IMR-90 (cell line): ENCODE results near the gene KIFBP. TPM values are rescaled to one million over a fixed set of nuclear protein-coding genes. Genes with fewer than 3 reads are reported as not detected.

Experiments used
- ATAC-seq: fragments of 200-7000 bp; cut with Tn5 transposase; 2 replicates; pipeline ENCODE4 v1.9.1; 2020; ENCODE audit warnings: low read depth, mild to moderate bottlenecking, moderate library complexity
- BruUV-seq: library from RNA; stranded (reverse); fragments of 400-500 nt; replicated peaks from 2 replicates; lab custom pipeline; 2021; lab: Mats Ljungman, UMichigan
- CTCF ChIA-PET: fragments of 300-600 bp; formaldehyde crosslinking; extraction: SDS; loops from one replicate; lab custom pipeline; 2021; ENCODE audit warnings: antibody characterized with exemption; lab: Yijun Ruan, JAX
- POLR2A ChIA-PET: fragments of 300-600 bp; sonication (Branson Sonifier 250); formaldehyde crosslinking; loops from one replicate; lab custom pipeline; 2022; ENCODE audit warnings: antibody characterized with exemption; ENCODE audit not compliant: unreplicated experiment; lab: Charles Lee
- DNase-seq: peaks from one replicate; pipeline ENCODE4 v3.0.0; 2013
- H2AFZ ChIP-seq: replicated peaks from 2 replicates; pipeline ENCODE3; 2013; ENCODE audit warnings: low read length, mild to moderate bottlenecking; ENCODE audit not compliant: poor library complexity
- H2AK5ac ChIP-seq: 2 replicates; pipeline ENCODE4 v1.6.1; 2013; ENCODE audit warnings: low read depth, low read length, inconsistent platforms
- H2AK9ac ChIP-seq: replicated peaks from 2 replicates; pipeline ENCODE3; 2013; ENCODE audit warnings: mild to moderate bottlenecking, low read depth, low read length, moderate library complexity; ENCODE audit not compliant: poor library complexity
- H2BK120ac ChIP-seq: 2 replicates; pipeline ENCODE4 v1.6.1; 2013; ENCODE audit warnings: low read depth, low read length, inconsistent platforms
- H2BK15ac ChIP-seq: 3 replicates; pipeline ENCODE4 v1.6.1; 2013; ENCODE audit warnings: low read depth, low read length, inconsistent platforms
- H2BK20ac ChIP-seq: 2 replicates; pipeline ENCODE4 v1.6.1; 2013; ENCODE audit warnings: low read depth, mild to moderate bottlenecking, inconsistent platforms, low read length, moderate library complexity
- H2BK5ac ChIP-seq: 2 replicates; pipeline ENCODE4 v1.6.1; 2013; ENCODE audit warnings: mild to moderate bottlenecking, low read depth, low read length, inconsistent platforms; ENCODE audit not compliant: poor library complexity, severe bottlenecking
- H3K14ac ChIP-seq: replicated peaks from 2 replicates; pipeline ENCODE4 v1.6.1; 2013; ENCODE audit warnings: low read depth, low read length, inconsistent platforms
- H3K18ac ChIP-seq: 2 replicates; pipeline ENCODE4 v1.6.1; 2013; ENCODE audit warnings: low read depth, low read length, control low read depth
- H3K23ac ChIP-seq: 2 replicates; pipeline ENCODE4 v1.6.1; 2013; ENCODE audit warnings: low read depth, low read length, inconsistent platforms
- H3K27ac ChIP-seq: 2 replicates; pipeline ENCODE4 v1.5.1; 2013; ENCODE audit warnings: mild to moderate bottlenecking, control low read depth, low read length; ENCODE audit not compliant: insufficient read depth
- H3K27me3 ChIP-seq: 2 replicates; pipeline ENCODE4 v1.6.1; 2013; ENCODE audit warnings: low read length; ENCODE audit not compliant: control insufficient read depth, insufficient read depth
- H3K36me3 ChIP-seq: 2 replicates; pipeline ENCODE4 v1.6.1; 2013; ENCODE audit warnings: low read length, mixed read lengths; ENCODE audit not compliant: control insufficient read depth, insufficient read depth
- H3K4ac ChIP-seq: 2 replicates; pipeline ENCODE4 v1.6.1; 2013; ENCODE audit warnings: low read depth, low read length, inconsistent platforms
- H3K4me1 ChIP-seq: 2 replicates; pipeline ENCODE4 v1.6.1; 2013; ENCODE audit warnings: low read length, mixed read lengths; ENCODE audit not compliant: control insufficient read depth, insufficient read depth
- H3K4me2 ChIP-seq: 2 replicates; pipeline ENCODE4 v1.6.1; 2013; ENCODE audit warnings: low read depth, mild to moderate bottlenecking, control low read depth, low read length, moderate library complexity
- H3K4me3 ChIP-seq: 2 replicates; pipeline ENCODE4 v1.5.1; 2013; ENCODE audit warnings: low read depth, mild to moderate bottlenecking, control low read depth, low read length, moderate library complexity; ENCODE audit not compliant: insufficient read depth
- H3K56ac ChIP-seq: 2 replicates; pipeline ENCODE4 v1.6.1; 2013; ENCODE audit warnings: low read length, inconsistent platforms; ENCODE audit not compliant: insufficient read depth; ENCODE audit errors: extremely low read depth
- H3K79me1 ChIP-seq, 2 experiments: 2 replicates each; pipeline ENCODE4 v1.6.1; 2013; ENCODE audit warnings: low read length in 2 of 2, inconsistent platforms in 1 of 2, low read depth in 1 of 2
- H3K9ac ChIP-seq: 2 replicates; pipeline ENCODE4 v1.6.1; 2013; ENCODE audit warnings: low read depth, low read length, control low read depth
- H3K9me1 ChIP-seq: 2 replicates; pipeline ENCODE4 v1.6.1; 2013; ENCODE audit warnings: low read length, inconsistent platforms; ENCODE audit not compliant: insufficient read depth
- H3K9me3 ChIP-seq: 2 replicates; pipeline ENCODE4 v1.6.1; 2013; ENCODE audit warnings: low read length; ENCODE audit not compliant: control insufficient read depth, insufficient read depth
- H4K20me1 ChIP-seq: 2 replicates; pipeline ENCODE4 v1.6.1; 2013; ENCODE audit warnings: low read length, inconsistent platforms; ENCODE audit not compliant: insufficient read depth
- H4K5ac ChIP-seq: 2 replicates; pipeline ENCODE4 v1.6.1; 2013; ENCODE audit warnings: mild to moderate bottlenecking, low read depth, low read length, control low read depth
- H4K8ac ChIP-seq, 2 experiments: 2 replicates each; pipeline ENCODE4 v1.6.1; 2013; ENCODE audit warnings: low read depth in 2 of 2, low read length in 2 of 2, control low read depth in 1 of 2, inconsistent platforms in 1 of 2
- H4K91ac ChIP-seq: 2 replicates; pipeline ENCODE4 v1.6.1; 2013; ENCODE audit warnings: low read depth, low read length, inconsistent platforms; ENCODE audit not compliant: insufficient read depth
- BHLHE40 ChIP-seq: fragments of 150-350 bp; IDR thresholded peaks from 2 replicates; pipeline ENCODE4 v1.6.1; 2016; ENCODE audit warnings: mild to moderate bottlenecking, low read depth, low read length
- CEBPB ChIP-seq: IDR thresholded peaks from 2 replicates; pipeline ENCODE4 v1.6.1; 2012; ENCODE audit warnings: low read depth, low read length, improper control_type of control experiment
- CHD1 ChIP-seq: IDR thresholded peaks from 2 replicates; pipeline ENCODE4 v1.6.1; 2012; ENCODE audit warnings: low read depth, low read length, improper control_type of control experiment
- FOS ChIP-seq: fragments of 150-350 bp; IDR thresholded peaks from 2 replicates; pipeline ENCODE4 v1.6.1; 2016; ENCODE audit warnings: low read depth, low read length
- MAFK ChIP-seq: IDR thresholded peaks from 2 replicates; pipeline ENCODE4 v1.6.1; 2012; ENCODE audit warnings: low read depth, low read length, improper control_type of control experiment
- MAZ ChIP-seq: IDR thresholded peaks from 2 replicates; pipeline ENCODE4 v1.6.1; 2012; ENCODE audit warnings: low read depth, mild to moderate bottlenecking, low read length, improper control_type of control experiment, moderate library complexity, borderline replicate concordance
- MXI1 ChIP-seq: IDR thresholded peaks from 2 replicates; pipeline ENCODE4 v1.6.1; 2012; ENCODE audit warnings: low read depth, mild to moderate bottlenecking, low read length, moderate library complexity, borderline replicate concordance
- NFE2L2 ChIP-seq: fragments of 150-350 bp; IDR thresholded peaks from 2 replicates; pipeline ENCODE4 v1.6.1; 2016; ENCODE audit warnings: low read depth, mild to moderate bottlenecking, low read length
- POLR2A ChIP-seq: IDR thresholded peaks from 2 replicates; pipeline ENCODE4 v1.6.1; 2012; ENCODE audit warnings: mild to moderate bottlenecking, low read depth, low read length
- RAD21 ChIP-seq: IDR thresholded peaks from 2 replicates; pipeline ENCODE4 v1.6.1; 2012; ENCODE audit warnings: low read length, improper control_type of control experiment
- RCOR1 ChIP-seq: IDR thresholded peaks from 2 replicates; pipeline ENCODE4 v1.6.1; 2012; ENCODE audit warnings: mild to moderate bottlenecking, low read length, improper control_type of control experiment; ENCODE audit not compliant: insufficient replicate concordance
- RFX5 ChIP-seq: IDR thresholded peaks from 2 replicates; pipeline ENCODE4 v1.8.0; 2012; ENCODE audit warnings: low read depth, mild to moderate bottlenecking, low read length, moderate library complexity
- SMC3 ChIP-seq: fragments of 150-350 bp; IDR thresholded peaks from 2 replicates; pipeline ENCODE4 v1.6.1; 2016; ENCODE audit warnings: low read depth, mild to moderate bottlenecking, antibody characterized with exemption, low read length, moderate library complexity
- WGBS, 2 experiments: methylation state at CpG; one replicate each; pipeline versions ENCODE4 v1.1.5 to v1.1.7; 2013; ENCODE audit warnings: missing lambda C conversion rate in 2 of 2; ENCODE audit not compliant: insufficient read length in 1 of 2; ENCODE audit errors: extremely low coverage in 2 of 2; 5-methylcytosine and 5-hydroxymethylcytosine counted together
- dilution Hi-C: fragments of 300-500 bp; cut with HindIII; formaldehyde crosslinking; loops from one replicate; pipeline ENCODE4 v1.14.3; 2018; ENCODE audit warnings: low sequenced_read_pairs; ENCODE audit not compliant: unreplicated experiment
- in situ Hi-C: fragments of 300-500 bp; cut with MboI; formaldehyde crosslinking; loops from 3 replicates; pipeline ENCODE4 v1.14.3; 2019; ENCODE audit warnings: low sequenced_read_pairs, inconsistent platforms, mixed read lengths
- intact Hi-C: fragments of 100-400 bp; cut with micrococcal nuclease; formaldehyde crosslinking; loops from 2 replicates; pipeline ENCODE4 v1.10.0; 2022
- polyA plus RNA-seq, 3 experiments: library from polyadenylated mRNA; depleted of rRNA; stranded (reverse); fragments of >200 nt; gene quantifications; 2 replicates each; pipeline ENCODE4 v1.2.3, GENCODE V29; 2012; ENCODE audit warnings: low replicate concordance in 1 of 3
- total RNA-seq: library from RNA; depleted of rRNA; stranded (reverse); fragments of >200 nt; gene quantifications from 2 replicates; pipeline ENCODE4 v1.2.3, GENCODE V29; 2012
- TF ChIP-seq, protein P1 (sequence below): fragments of 150-350 bp; IDR thresholded peaks from 2 replicates; pipeline ENCODE4 v1.6.1; 2017; ENCODE audit warnings: mild to moderate bottlenecking, antibody characterized with exemption, low read length, low read depth
- TF ChIP-seq, protein P2 (sequence below): conservative IDR thresholded peaks from 2 replicates; pipeline ENCODE4 v1.5.1; 2012; ENCODE audit warnings: mild to moderate bottlenecking, low read depth, low read length, improper control_type of control experiment
- TF ChIP-seq, protein P3 (sequence below): fragments of 150-350 bp; IDR thresholded peaks from 2 replicates; pipeline ENCODE4 v1.6.1; 2016; ENCODE audit warnings: low read depth, mild to moderate bottlenecking, low read length, moderate library complexity, borderline replicate concordance

KIFBP gene
- total and polyA plus RNA-seq, 2 of the 4 experiments (the other 2 are of a cell fraction) = 30.6 to 51.3 TPM

DNA sequence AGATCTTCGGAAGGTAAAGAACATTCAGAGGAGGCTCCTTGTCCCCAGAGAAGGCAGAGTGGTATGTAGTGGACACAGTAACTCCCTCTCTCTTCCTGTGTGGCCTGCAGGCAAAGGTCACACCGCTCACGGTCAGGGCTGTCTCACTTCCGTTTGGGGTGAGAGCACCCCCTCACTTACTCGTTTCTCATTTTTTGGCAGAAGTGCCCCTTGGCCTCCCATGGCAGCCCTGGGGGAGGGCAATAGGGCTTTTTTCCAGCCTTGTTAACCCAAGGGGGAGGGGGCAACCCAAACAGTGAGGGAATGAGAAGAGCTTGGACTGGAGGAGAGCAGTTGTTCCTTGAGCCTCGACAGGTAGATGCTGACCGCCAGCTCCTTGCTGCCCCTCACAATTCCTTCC is 67.5 kb downstream of the KIFBP start:
- Histone ChIP-seq H3K79me1 (peaks cover 0 to 3% of the 10 kb centered on the region in 2 experiments; a peak in 1 of 4 replicates), H3K4ac (peak overlapping the region; percentile 86), H3K9me1 (peaks cover 20% of the 10 kb centered on the region), H3K4me2 (no peak overlapping the region), H3K4me3 (no peak overlapping the region), H2BK120ac (peak overlapping the region; percentile 90), H2AK5ac (peak overlapping the region; percentile 86), H4K8ac (peak overlapping the region; percentile 19 to 86), H2BK15ac (peak overlapping the region; percentile 27; the same call in 2 of the 3 replicates), H2AK9ac (peak overlapping the region; percentile 18), H3K27me3 (no peaks in the 10 kb centered on the region), H3K56ac (no peak overlapping the region), H3K9ac (no peak overlapping the region), H3K4me1 (peaks cover 13% of the 10 kb centered on the region), H3K18ac (no peak overlapping the region), H4K20me1 (no peaks in the 10 kb centered on the region), H4K91ac (peak overlapping the region; percentile 74), H3K9me3 (no peaks in the 10 kb centered on the region), H2AFZ (peak overlapping the region; percentile 83), H4K5ac (peak overlapping the region; percentile 57), H2BK5ac (peak overlapping the region; percentile 81), H3K36me3 (no peaks in the 10 kb centered on the region), H3K14ac (peak overlapping the region; percentile 66), H3K27ac (no peak overlapping the region; the same call in 1 of the 2 replicates), H3K23ac (peak overlapping the region; percentile 4; the same call in 1 of the 2 replicates), H2BK20ac (peak overlapping the region; percentile 81; the same call in 1 of the 2 replicates)
- ChIA-PET CTCF (no interaction called here), POLR2A (no interaction called here)
- dilution Hi-C loops = no loop called here
- TF ChIP-seq BHLHE40 (no peak), FOS (no peak), MAZ (no peak), NFE2L2 (no peak), MXI1 (no peak), POLR2A (no peak), SMC3 (no peak), RAD21 (no peak), MAFK (no peak), RFX5 (no peak), CEBPB (no peak), CHD1 (no peak), RCOR1 (no peak)
- TF ChIP-seq, protein P1, sequence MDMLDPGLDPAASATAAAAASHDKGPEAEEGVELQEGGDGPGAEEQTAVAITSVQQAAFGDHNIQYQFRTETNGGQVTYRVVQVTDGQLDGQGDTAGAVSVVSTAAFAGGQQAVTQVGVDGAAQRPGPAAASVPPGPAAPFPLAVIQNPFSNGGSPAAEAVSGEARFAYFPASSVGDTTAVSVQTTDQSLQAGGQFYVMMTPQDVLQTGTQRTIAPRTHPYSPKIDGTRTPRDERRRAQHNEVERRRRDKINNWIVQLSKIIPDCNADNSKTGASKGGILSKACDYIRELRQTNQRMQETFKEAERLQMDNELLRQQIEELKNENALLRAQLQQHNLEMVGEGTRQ = no peak
- TF ChIP-seq, protein P2, sequence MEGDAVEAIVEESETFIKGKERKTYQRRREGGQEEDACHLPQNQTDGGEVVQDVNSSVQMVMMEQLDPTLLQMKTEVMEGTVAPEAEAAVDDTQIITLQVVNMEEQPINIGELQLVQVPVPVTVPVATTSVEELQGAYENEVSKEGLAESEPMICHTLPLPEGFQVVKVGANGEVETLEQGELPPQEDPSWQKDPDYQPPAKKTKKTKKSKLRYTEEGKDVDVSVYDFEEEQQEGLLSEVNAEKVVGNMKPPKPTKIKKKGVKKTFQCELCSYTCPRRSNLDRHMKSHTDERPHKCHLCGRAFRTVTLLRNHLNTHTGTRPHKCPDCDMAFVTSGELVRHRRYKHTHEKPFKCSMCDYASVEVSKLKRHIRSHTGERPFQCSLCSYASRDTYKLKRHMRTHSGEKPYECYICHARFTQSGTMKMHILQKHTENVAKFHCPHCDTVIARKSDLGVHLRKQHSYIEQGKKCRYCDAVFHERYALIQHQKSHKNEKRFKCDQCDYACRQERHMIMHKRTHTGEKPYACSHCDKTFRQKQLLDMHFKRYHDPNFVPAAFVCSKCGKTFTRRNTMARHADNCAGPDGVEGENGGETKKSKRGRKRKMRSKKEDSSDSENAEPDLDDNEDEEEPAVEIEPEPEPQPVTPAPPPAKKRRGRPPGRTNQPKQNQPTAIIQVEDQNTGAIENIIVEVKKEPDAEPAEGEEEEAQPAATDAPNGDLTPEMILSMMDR = no peak
- TF ChIP-seq, protein P3, sequence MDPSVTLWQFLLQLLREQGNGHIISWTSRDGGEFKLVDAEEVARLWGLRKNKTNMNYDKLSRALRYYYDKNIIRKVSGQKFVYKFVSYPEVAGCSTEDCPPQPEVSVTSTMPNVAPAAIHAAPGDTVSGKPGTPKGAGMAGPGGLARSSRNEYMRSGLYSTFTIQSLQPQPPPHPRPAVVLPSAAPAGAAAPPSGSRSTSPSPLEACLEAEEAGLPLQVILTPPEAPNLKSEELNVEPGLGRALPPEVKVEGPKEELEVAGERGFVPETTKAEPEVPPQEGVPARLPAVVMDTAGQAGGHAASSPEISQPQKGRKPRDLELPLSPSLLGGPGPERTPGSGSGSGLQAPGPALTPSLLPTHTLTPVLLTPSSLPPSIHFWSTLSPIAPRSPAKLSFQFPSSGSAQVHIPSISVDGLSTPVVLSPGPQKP = no peak
- in situ Hi-C loops = no loop called here
- BruUV-seq = no TSS peak
- ATAC-seq (no peak), DNase-seq (no peak)
- intact Hi-C loops = no loop called here
- WGBS, 2 experiments = 70% methylated on average over 2 of the region's 7 CpGs; no CpG with 5 or more reads in 1 of the 2 experiments
